GM23338 (cell line): ENCODE results near the gene PSEN2. TPM values are rescaled to one million over a fixed set of nuclear protein-coding genes. Genes with fewer than 3 reads are reported as not detected.
"Not testable (repeated sequence)": the region's sequence is repeated elsewhere in the genome, so short reads cannot be mapped to it uniquely, and the experiment has no call there.

ENCODE experiments used
- ATAC-seq: fragments of 200-7000 bp; cut with Tn5 transposase; 3 replicates; pipeline ENCODE4 v1.9.1; 2020
- DNase-seq: peaks from one replicate; pipeline ENCODE4 v3.0.0-alpha.2; 2015; ENCODE audit warnings: low spot score
- H2AFZ ChIP-seq: fragments of 200-600 bp; sonication (generic); 2 replicates; pipeline ENCODE4 v1.8.0; 2016; ENCODE audit warnings: antibody characterized with exemption, mild to moderate bottlenecking, moderate library complexity
- H3F3A ChIP-seq: fragments of 200-600 bp; sonication (generic); replicated peaks from 2 replicates; pipeline ENCODE4 v1.8.0; 2017; ENCODE audit warnings: antibody characterized with exemption, mixed run types, low read depth
- H3K27ac ChIP-seq: fragments of 200-600 bp; sonication (generic); 2 replicates; pipeline ENCODE4 v1.6.1; 2016; ENCODE audit warnings: low read depth
- H3K27me3 ChIP-seq: fragments of 200-600 bp; sonication (generic); 2 replicates; pipeline ENCODE4 v1.8.0; 2016; ENCODE audit warnings: mild to moderate bottlenecking, mixed run types, moderate library complexity; ENCODE audit not compliant: insufficient read depth
- H3K36me3 ChIP-seq: fragments of 200-600 bp; sonication (generic); 2 replicates; pipeline ENCODE4 v1.8.0; 2016; ENCODE audit warnings: mild to moderate bottlenecking; ENCODE audit not compliant: insufficient read depth
- H3K4me1 ChIP-seq: fragments of 200-600 bp; sonication (generic); 2 replicates; pipeline ENCODE4 v1.8.0; 2016; ENCODE audit warnings: mild to moderate bottlenecking, moderate library complexity; ENCODE audit not compliant: insufficient read depth
- H3K4me2 ChIP-seq: fragments of 200-600 bp; sonication (generic); 2 replicates; pipeline ENCODE4 v1.7.1; 2017; ENCODE audit warnings: mixed run types
- H3K4me3 ChIP-seq: fragments of 200-600 bp; sonication (generic); 2 replicates; pipeline ENCODE4 v1.6.1; 2016; ENCODE audit warnings: mixed run types
- H3K79me2 ChIP-seq: fragments of 200-600 bp; sonication (generic); replicated peaks from 2 replicates; pipeline ENCODE4 v1.8.0; 2017; ENCODE audit warnings: mild to moderate bottlenecking; ENCODE audit not compliant: insufficient read depth
- H3K9me2 ChIP-seq: fragments of 200-600 bp; sonication (generic); 2 replicates; pipeline ENCODE4 v1.8.0; 2017; ENCODE audit not compliant: insufficient read depth
- H4K20me1 ChIP-seq: fragments of 200-600 bp; sonication (generic); replicated peaks from 2 replicates; pipeline ENCODE4 v1.8.0; 2017; ENCODE audit warnings: mild to moderate bottlenecking; ENCODE audit not compliant: insufficient read depth
- H3K27ac Mint-ChIP-seq: 2 replicates; pipeline ENCODE4 v1.8.0; 2020; ENCODE audit warnings: inconsistent platforms, mild to moderate bottlenecking, moderate library complexity, mixed read lengths
- H3K27me3 Mint-ChIP-seq: 3 replicates; pipeline ENCODE4 v1.8.0; 2022; ENCODE audit warnings: low read depth, mild to moderate bottlenecking, moderate library complexity, mixed read lengths, inconsistent platforms; ENCODE audit not compliant: insufficient read depth, poor library complexity
- H3K36me3 Mint-ChIP-seq: 3 replicates; pipeline ENCODE4 v1.8.0; 2021; ENCODE audit warnings: low read depth, mild to moderate bottlenecking, inconsistent platforms, moderate library complexity, mixed read lengths
- H3K4me1 Mint-ChIP-seq: 3 replicates; pipeline ENCODE4 v1.8.0; 2020; ENCODE audit warnings: mild to moderate bottlenecking, inconsistent platforms, mixed read lengths
- H3K4me3 Mint-ChIP-seq: 3 replicates; pipeline ENCODE4 v1.8.0; 2021; ENCODE audit warnings: moderate library complexity, mild to moderate bottlenecking, inconsistent platforms, mixed read lengths
- H3K9me3 Mint-ChIP-seq: 3 replicates; pipeline ENCODE4 v1.8.0; 2020; ENCODE audit warnings: moderate library complexity, mild to moderate bottlenecking, inconsistent platforms, mixed read lengths
- STAT1 ChIP-seq: IDR thresholded peaks from one replicate; pipeline ENCODE4 v1.6.1; 2016; ENCODE audit warnings: antibody characterized with exemption; ENCODE audit not compliant: unreplicated experiment
- ZNF331 ChIP-seq: fragments of 250-450 bp; sonication (Bioruptor Pico); IDR thresholded peaks from 2 replicates; pipeline ENCODE4 v1.5.0; 2020; ENCODE audit warnings: low read depth, mild to moderate bottlenecking, moderate library complexity
- polyA plus RNA-seq: library from polyadenylated mRNA; unstranded; fragments of >200 nt; fragmentation: Nextera tagmentation; extraction: Ambion mirVana; gene quantifications from 2 replicates; pipeline ENCODE4 v1.2.1, GENCODE V29; 2016
- total RNA-seq: library from RNA; depleted of rRNA; stranded (reverse); fragments of >200 nt; shearing (Covaris generic); gene quantifications from 2 replicates; pipeline ENCODE4 v1.2.3, GENCODE V29; 2014
- TF ChIP-seq, protein P1 (sequence below): fragments of 250-450 bp; sonication (Bioruptor Pico); IDR thresholded peaks from 2 replicates; pipeline ENCODE4 v1.5.0; 2020; ENCODE audit warnings: mild to moderate bottlenecking, moderate library complexity

The PSEN2 gene
- total and polyA plus RNA-seq, 2 experiments from 2014 or later, result 10.0 to 22.1 TPM

GRCh38 chr1:226832613-226833012, 37.8 kb upstream of the PSEN2 start (continued):
- TF ChIP-seq, protein P1, sequence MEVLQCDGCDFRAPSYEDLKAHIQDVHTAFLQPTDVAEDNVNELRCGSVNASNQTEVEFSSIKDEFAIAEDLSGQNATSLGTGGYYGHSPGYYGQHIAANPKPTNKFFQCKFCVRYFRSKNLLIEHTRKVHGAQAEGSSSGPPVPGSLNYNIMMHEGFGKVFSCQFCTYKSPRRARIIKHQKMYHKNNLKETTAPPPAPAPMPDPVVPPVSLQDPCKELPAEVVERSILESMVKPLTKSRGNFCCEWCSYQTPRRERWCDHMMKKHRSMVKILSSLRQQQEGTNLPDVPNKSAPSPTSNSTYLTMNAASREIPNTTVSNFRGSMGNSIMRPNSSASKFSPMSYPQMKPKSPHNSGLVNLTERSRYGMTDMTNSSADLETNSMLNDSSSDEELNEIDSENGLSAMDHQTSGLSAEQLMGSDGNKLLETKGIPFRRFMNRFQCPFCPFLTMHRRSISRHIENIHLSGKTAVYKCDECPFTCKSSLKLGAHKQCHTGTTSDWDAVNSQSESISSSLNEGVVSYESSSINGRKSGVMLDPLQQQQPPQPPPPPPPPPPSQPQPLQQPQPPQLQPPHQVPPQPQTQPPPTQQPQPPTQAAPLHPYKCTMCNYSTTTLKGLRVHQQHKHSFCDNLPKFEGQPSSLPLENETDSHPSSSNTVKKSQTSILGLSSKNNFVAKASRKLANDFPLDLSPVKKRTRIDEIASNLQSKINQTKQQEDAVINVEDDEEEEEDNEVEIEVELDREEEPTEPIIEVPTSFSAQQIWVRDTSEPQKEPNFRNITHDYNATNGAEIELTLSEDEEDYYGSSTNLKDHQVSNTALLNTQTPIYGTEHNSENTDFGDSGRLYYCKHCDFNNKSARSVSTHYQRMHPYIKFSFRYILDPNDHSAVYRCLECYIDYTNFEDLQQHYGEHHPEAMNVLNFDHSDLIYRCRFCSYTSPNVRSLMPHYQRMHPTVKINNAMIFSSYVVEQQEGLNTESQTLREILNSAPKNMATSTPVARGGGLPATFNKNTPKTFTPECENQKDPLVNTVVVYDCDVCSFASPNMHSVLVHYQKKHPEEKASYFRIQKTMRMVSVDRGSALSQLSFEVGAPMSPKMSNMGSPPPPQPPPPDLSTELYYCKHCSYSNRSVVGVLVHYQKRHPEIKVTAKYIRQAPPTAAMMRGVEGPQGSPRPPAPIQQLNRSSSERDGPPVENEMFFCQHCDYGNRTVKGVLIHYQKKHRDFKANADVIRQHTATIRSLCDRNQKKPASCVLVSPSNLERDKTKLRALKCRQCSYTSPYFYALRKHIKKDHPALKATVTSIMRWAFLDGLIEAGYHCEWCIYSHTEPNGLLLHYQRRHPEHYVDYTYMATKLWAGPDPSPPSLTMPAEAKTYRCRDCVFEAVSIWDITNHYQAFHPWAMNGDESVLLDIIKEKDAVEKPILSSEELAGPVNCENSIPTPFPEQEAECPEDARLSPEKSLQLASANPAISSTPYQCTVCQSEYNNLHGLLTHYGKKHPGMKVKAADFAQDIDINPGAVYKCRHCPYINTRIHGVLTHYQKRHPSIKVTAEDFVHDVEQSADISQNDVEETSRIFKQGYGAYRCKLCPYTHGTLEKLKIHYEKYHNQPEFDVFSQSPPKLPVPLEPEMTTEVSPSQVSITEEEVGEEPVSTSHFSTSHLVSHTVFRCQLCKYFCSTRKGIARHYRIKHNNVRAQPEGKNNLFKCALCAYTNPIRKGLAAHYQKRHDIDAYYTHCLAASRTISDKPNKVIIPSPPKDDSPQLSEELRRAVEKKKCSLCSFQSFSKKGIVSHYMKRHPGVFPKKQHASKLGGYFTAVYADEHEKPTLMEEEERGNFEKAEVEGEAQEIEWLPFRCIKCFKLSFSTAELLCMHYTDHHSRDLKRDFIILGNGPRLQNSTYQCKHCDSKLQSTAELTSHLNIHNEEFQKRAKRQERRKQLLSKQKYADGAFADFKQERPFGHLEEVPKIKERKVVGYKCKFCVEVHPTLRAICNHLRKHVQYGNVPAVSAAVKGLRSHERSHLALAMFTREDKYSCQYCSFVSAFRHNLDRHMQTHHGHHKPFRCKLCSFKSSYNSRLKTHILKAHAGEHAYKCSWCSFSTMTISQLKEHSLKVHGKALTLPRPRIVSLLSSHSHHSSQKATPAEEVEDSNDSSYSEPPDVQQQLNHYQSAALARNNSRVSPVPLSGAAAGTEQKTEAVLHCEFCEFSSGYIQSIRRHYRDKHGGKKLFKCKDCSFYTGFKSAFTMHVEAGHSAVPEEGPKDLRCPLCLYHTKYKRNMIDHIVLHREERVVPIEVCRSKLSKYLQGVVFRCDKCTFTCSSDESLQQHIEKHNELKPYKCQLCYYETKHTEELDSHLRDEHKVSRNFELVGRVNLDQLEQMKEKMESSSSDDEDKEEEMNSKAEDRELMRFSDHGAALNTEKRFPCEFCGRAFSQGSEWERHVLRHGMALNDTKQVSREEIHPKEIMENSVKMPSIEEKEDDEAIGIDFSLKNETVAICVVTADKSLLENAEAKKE (CRISPR knock-in tag), result no peak
- TF ChIP-seq STAT1 (no peak), ZNF331 (no peak)

DNA sequence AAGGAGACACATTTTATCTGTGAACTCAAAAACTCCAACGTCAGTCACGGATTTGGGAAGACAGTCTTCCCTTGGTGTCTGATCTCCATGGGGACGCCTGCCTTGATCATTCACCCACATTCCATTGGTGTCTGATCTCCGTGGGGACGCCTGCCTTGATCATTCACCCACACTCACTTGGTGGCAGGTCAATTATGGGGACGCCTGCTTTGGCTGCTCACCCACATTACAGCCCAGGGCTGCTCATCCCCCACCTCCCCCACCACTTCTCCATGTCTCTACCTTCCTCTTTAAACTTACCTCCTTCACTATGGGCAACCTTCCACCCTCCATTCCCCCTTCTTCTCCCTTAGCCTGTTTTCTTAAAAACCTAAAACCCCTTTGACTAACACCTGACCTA, 36.2 kb upstream of the PSEN2 start:
- not testable (repeated sequence) for H3K27ac Mint-ChIP-seq, DNase-seq, ATAC-seq

GRCh38 chr1:226835396-226835795, 35.0 kb upstream of the PSEN2 start:
- not testable (repeated sequence) for H3K79me2 ChIP-seq, H3F3A ChIP-seq, H3K4me1 ChIP-seq, H3K27me3 Mint-ChIP-seq, H3K4me3 Mint-ChIP-seq, H3K4me2 ChIP-seq, H3K9me3 Mint-ChIP-seq, H3K27me3 ChIP-seq, H2AFZ ChIP-seq, DNase-seq, ATAC-seq, H3K36me3 Mint-ChIP-seq, H3K4me3 ChIP-seq, H4K20me1 ChIP-seq, H3K36me3 ChIP-seq, H3K4me1 Mint-ChIP-seq, H3K27ac Mint-ChIP-seq, H3K27ac ChIP-seq, H3K9me2 ChIP-seq

More for the DNA sequence above, 36.2 kb upstream of the PSEN2 start:
- H3K9me3 Mint-ChIP-seq, H3K27me3 Mint-ChIP-seq, H3K79me2 ChIP-seq, H3K27me3 ChIP-seq, H3F3A ChIP-seq, H3K4me1 ChIP-seq, H3K4me1 Mint-ChIP-seq, H3K27ac ChIP-seq, H2AFZ ChIP-seq, H3K36me3 ChIP-seq, H3K9me2 ChIP-seq, H3K4me3 Mint-ChIP-seq, H3K36me3 Mint-ChIP-seq, H4K20me1 ChIP-seq, H3K4me2 ChIP-seq, H3K4me3 ChIP-seq: not testable (repeated sequence)

DNA sequence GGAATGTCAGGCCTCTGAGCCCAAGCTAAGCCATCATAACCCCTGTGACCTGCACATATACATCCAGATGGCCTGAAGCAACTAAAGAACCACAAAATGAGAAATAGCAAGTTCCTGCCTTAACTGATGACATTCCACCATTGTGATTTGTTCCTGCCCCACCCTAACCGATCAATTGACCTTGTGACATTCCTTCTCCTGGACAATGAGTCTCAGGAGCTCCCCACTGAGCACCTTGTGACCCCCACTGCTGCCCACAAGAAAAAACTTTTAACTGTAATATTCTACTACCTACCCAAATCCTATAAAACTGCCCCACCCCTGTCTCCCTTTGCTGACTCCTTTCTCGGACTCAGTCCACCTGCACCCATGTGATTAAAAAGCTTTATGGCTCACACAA, 32.5 kb upstream of the PSEN2 start:
- not testable (repeated sequence) for H3K9me3 Mint-ChIP-seq

More for the DNA sequence above, 32.5 kb upstream of the PSEN2 start:
- H3K4me3 Mint-ChIP-seq, H3K4me1 Mint-ChIP-seq, H3K27ac ChIP-seq, H3K27me3 ChIP-seq, H3K9me2 ChIP-seq, ATAC-seq, H3F3A ChIP-seq, H2AFZ ChIP-seq, H3K4me1 ChIP-seq, H3K27me3 Mint-ChIP-seq, H3K27ac Mint-ChIP-seq, H3K79me2 ChIP-seq, DNase-seq, H3K36me3 ChIP-seq, H3K4me2 ChIP-seq, H3K4me3 ChIP-seq, H4K20me1 ChIP-seq, H3K36me3 Mint-ChIP-seq: not testable (repeated sequence)
